Mononuclear cell (primary cell): ENCODE results near the gene SAE1. TPM values are rescaled to one million over a fixed set of nuclear protein-coding genes. Genes with fewer than 3 reads are reported as not detected.

Experiments
- H3K27me3 ChIP-seq: 2 replicates; pipeline ENCODE4 v1.6.0; 2011; ENCODE audit warnings: low read length, control low read depth; ENCODE audit not compliant: insufficient read depth
- H3K4me1 ChIP-seq: 2 replicates; pipeline ENCODE4 v1.5.1; 2011; ENCODE audit warnings: mild to moderate bottlenecking, low read length, control low read depth; ENCODE audit not compliant: insufficient read depth
- H3K4me3 ChIP-seq: 2 replicates; pipeline ENCODE4 v1.5.1; 2011; ENCODE audit warnings: mild to moderate bottlenecking, low read length, moderate library complexity
- H3K9me3 ChIP-seq: 2 replicates; pipeline ENCODE4 v1.5.1; 2011; ENCODE audit warnings: low read depth, mild to moderate bottlenecking, control low read depth, low read length
- total RNA-seq: library from RNA; depleted of rRNA; stranded (reverse); fragments of >200 nt; gene quantifications from one replicate; pipeline ENCODE4 v1.2.3, GENCODE V29; 2012

Gene SAE1
- total RNA-seq, 1 donor, result 29.5 TPM

GRCh38 chr19:47157431-47158321 lies 27.0 kb downstream of the SAE1 start:
- H3K4me3 ChIP-seq, result no peak overlapping the region
- no peaks in the 10 kb centered on the region for H3K27me3 ChIP-seq
- no peaks in the 10 kb centered on the region for H3K9me3 ChIP-seq
- H3K4me1 ChIP-seq, result peaks cover 48% of the 10 kb centered on the region

GRCh38 chr19:47158367-47158791 lies 27.7 kb downstream of the SAE1 start:
- Histone ChIP-seq H3K9me3 (no peaks in the 10 kb centered on the region), H3K27me3 (no peaks in the 10 kb centered on the region), H3K4me3 (no peak overlapping the region), H3K4me1 (peaks cover 48% of the 10 kb centered on the region)

GRCh38 chr19:47158879-47159503 lies 28.4 kb downstream of the SAE1 start:
- no peaks in the 10 kb centered on the region for H3K9me3 ChIP-seq
- peaks cover 48% of the 10 kb centered on the region for H3K4me1 ChIP-seq
- no peaks in the 10 kb centered on the region for H3K27me3 ChIP-seq
- H3K4me3 ChIP-seq, result no peak overlapping the region

GRCh38 chr19:47161876-47162489 lies 31.3 kb downstream of the SAE1 start:
- no peak overlapping the region for H3K4me3 ChIP-seq
- H3K27me3 ChIP-seq, result no peaks in the 10 kb centered on the region
- H3K4me1 ChIP-seq, result peaks cover 35% of the 10 kb centered on the region
- H3K9me3 ChIP-seq, result no peaks in the 10 kb centered on the region

GRCh38 chr19:47168065-47168464 lies 37.4 kb downstream of the SAE1 start:
- no peaks in the 10 kb centered on the region for H3K27me3 ChIP-seq
- H3K4me3 ChIP-seq, result no peak overlapping the region
- no peaks in the 10 kb centered on the region for H3K4me1 ChIP-seq
- no peaks in the 10 kb centered on the region for H3K9me3 ChIP-seq

- peaks cover 23% of the 10 kb centered on the region for H3K4me1 ChIP-seq
These were observed 42.2 kb downstream of the SAE1 start for GRCh38 chr19:47172666-47173455.

GRCh38 chr19:47176071-47176626 lies 45.5 kb downstream of the SAE1 start:
- H3K4me3 ChIP-seq, result no peak overlapping the region
- no peaks in the 10 kb centered on the region for H3K27me3 ChIP-seq
- peaks cover 35% of the 10 kb centered on the region for H3K4me1 ChIP-seq
- H3K9me3 ChIP-seq, result no peaks in the 10 kb centered on the region

More at GRCh38 chr19:47172666-47173455, 42.2 kb downstream of the SAE1 start:
- H3K27me3 ChIP-seq, result no peaks in the 10 kb centered on the region
- H3K4me3 ChIP-seq, result no peak overlapping the region
- no peaks in the 10 kb centered on the region for H3K9me3 ChIP-seq

- Histone ChIP-seq H3K9me3 (no peaks in the 10 kb centered on the region), H3K4me1 (peaks cover 35% of the 10 kb centered on the region), H3K4me3 (no peak overlapping the region), H3K27me3 (no peaks in the 10 kb centered on the region)
These were observed 46.0 kb downstream of the SAE1 start for GRCh38 chr19:47176627-47177090.

GRCh38 chr19:47179653-47180310 lies 49.1 kb downstream of the SAE1 start:
- Histone ChIP-seq H3K27me3 (no peaks in the 10 kb centered on the region), H3K9me3 (no peaks in the 10 kb centered on the region), H3K4me3 (no peak overlapping the region), H3K4me1 (peaks cover 46% of the 10 kb centered on the region)

- Histone ChIP-seq H3K27me3 (no peaks in the 10 kb centered on the region), H3K9me3 (no peaks in the 10 kb centered on the region), H3K4me1 (peaks cover 45% of the 10 kb centered on the region), H3K4me3 (no peak overlapping the region)
These were observed 53.0 kb downstream of the SAE1 start for GRCh38 chr19:47183601-47184000.

- Histone ChIP-seq H3K4me3 (no peak overlapping the region), H3K4me1 (peaks cover 56% of the 10 kb centered on the region), H3K9me3 (no peaks in the 10 kb centered on the region), H3K27me3 (no peaks in the 10 kb centered on the region)
These were observed 56.1 kb downstream of the SAE1 start for GRCh38 chr19:47186446-47187334.

- Histone ChIP-seq H3K4me3 (no peak overlapping the region), H3K4me1 (peaks cover 53% of the 10 kb centered on the region), H3K9me3 (no peaks in the 10 kb centered on the region), H3K27me3 (no peaks in the 10 kb centered on the region)
These were observed 56.7 kb downstream of the SAE1 start for GRCh38 chr19:47187335-47187655.

- Histone ChIP-seq H3K27me3 (no peaks in the 10 kb centered on the region), H3K4me3 (no peak overlapping the region), H3K4me1 (peaks cover 48% of the 10 kb centered on the region), H3K9me3 (no peaks in the 10 kb centered on the region)
These were observed 57.2 kb downstream of the SAE1 start for GRCh38 chr19:47187797-47188196.
